IMR-90 (cell line): Measurements from ENCODE around the gene POU3F3. TPM values are rescaled to one million over a fixed set of nuclear protein-coding genes. Genes with fewer than 3 reads are reported as not detected.

Experiments used
- ATAC-seq: fragments of 200-7000 bp; cut with Tn5 transposase; 2 replicates; pipeline ENCODE4 v1.9.1; 2020; ENCODE audit warnings: low read depth, mild to moderate bottlenecking, moderate library complexity
- BruUV-seq: library from RNA; stranded (reverse); fragments of 400-500 nt; replicated peaks from 2 replicates; lab custom pipeline; 2021; lab: Mats Ljungman, UMichigan
- CTCF ChIA-PET: fragments of 300-600 bp; formaldehyde crosslinking; extraction: SDS; loops from one replicate; lab custom pipeline; 2021; ENCODE audit warnings: antibody characterized with exemption; lab: Yijun Ruan, JAX
- POLR2A ChIA-PET: fragments of 300-600 bp; sonication (Branson Sonifier 250); formaldehyde crosslinking; loops from one replicate; lab custom pipeline; 2022; ENCODE audit warnings: antibody characterized with exemption; ENCODE audit not compliant: unreplicated experiment; lab: Charles Lee
- DNase-seq: peaks from one replicate; pipeline ENCODE4 v3.0.0; 2013
- H2AFZ ChIP-seq: replicated peaks from 2 replicates; pipeline ENCODE3; 2013; ENCODE audit warnings: low read length, mild to moderate bottlenecking; ENCODE audit not compliant: poor library complexity
- H2AK5ac ChIP-seq: 2 replicates; pipeline ENCODE4 v1.6.1; 2013; ENCODE audit warnings: low read depth, low read length, inconsistent platforms
- H2AK9ac ChIP-seq: replicated peaks from 2 replicates; pipeline ENCODE3; 2013; ENCODE audit warnings: mild to moderate bottlenecking, low read depth, low read length, moderate library complexity; ENCODE audit not compliant: poor library complexity
- H2BK120ac ChIP-seq: 2 replicates; pipeline ENCODE4 v1.6.1; 2013; ENCODE audit warnings: low read depth, low read length, inconsistent platforms
- H2BK15ac ChIP-seq: 3 replicates; pipeline ENCODE4 v1.6.1; 2013; ENCODE audit warnings: low read depth, low read length, inconsistent platforms
- H2BK20ac ChIP-seq: 2 replicates; pipeline ENCODE4 v1.6.1; 2013; ENCODE audit warnings: low read depth, mild to moderate bottlenecking, inconsistent platforms, low read length, moderate library complexity
- H2BK5ac ChIP-seq: 2 replicates; pipeline ENCODE4 v1.6.1; 2013; ENCODE audit warnings: mild to moderate bottlenecking, low read depth, low read length, inconsistent platforms; ENCODE audit not compliant: poor library complexity, severe bottlenecking
- H3K14ac ChIP-seq: replicated peaks from 2 replicates; pipeline ENCODE4 v1.6.1; 2013; ENCODE audit warnings: low read depth, low read length, inconsistent platforms
- H3K18ac ChIP-seq: 2 replicates; pipeline ENCODE4 v1.6.1; 2013; ENCODE audit warnings: low read depth, low read length, control low read depth
- H3K23ac ChIP-seq: 2 replicates; pipeline ENCODE4 v1.6.1; 2013; ENCODE audit warnings: low read depth, low read length, inconsistent platforms
- H3K27ac ChIP-seq: 2 replicates; pipeline ENCODE4 v1.5.1; 2013; ENCODE audit warnings: mild to moderate bottlenecking, control low read depth, low read length; ENCODE audit not compliant: insufficient read depth
- H3K27me3 ChIP-seq: 2 replicates; pipeline ENCODE4 v1.6.1; 2013; ENCODE audit warnings: low read length; ENCODE audit not compliant: control insufficient read depth, insufficient read depth
- H3K36me3 ChIP-seq: 2 replicates; pipeline ENCODE4 v1.6.1; 2013; ENCODE audit warnings: low read length, mixed read lengths; ENCODE audit not compliant: control insufficient read depth, insufficient read depth
- H3K4ac ChIP-seq: 2 replicates; pipeline ENCODE4 v1.6.1; 2013; ENCODE audit warnings: low read depth, low read length, inconsistent platforms
- H3K4me1 ChIP-seq: 2 replicates; pipeline ENCODE4 v1.6.1; 2013; ENCODE audit warnings: low read length, mixed read lengths; ENCODE audit not compliant: control insufficient read depth, insufficient read depth
- H3K4me2 ChIP-seq: 2 replicates; pipeline ENCODE4 v1.6.1; 2013; ENCODE audit warnings: low read depth, mild to moderate bottlenecking, control low read depth, low read length, moderate library complexity
- H3K4me3 ChIP-seq: 2 replicates; pipeline ENCODE4 v1.5.1; 2013; ENCODE audit warnings: low read depth, mild to moderate bottlenecking, control low read depth, low read length, moderate library complexity; ENCODE audit not compliant: insufficient read depth
- H3K56ac ChIP-seq: 2 replicates; pipeline ENCODE4 v1.6.1; 2013; ENCODE audit warnings: low read length, inconsistent platforms; ENCODE audit not compliant: insufficient read depth; ENCODE audit errors: extremely low read depth
- H3K79me1 ChIP-seq, 2 experiments: 2 replicates each; pipeline ENCODE4 v1.6.1; 2013; ENCODE audit warnings: low read length in 2 of 2, inconsistent platforms in 1 of 2, low read depth in 1 of 2
- H3K9ac ChIP-seq: 2 replicates; pipeline ENCODE4 v1.6.1; 2013; ENCODE audit warnings: low read depth, low read length, control low read depth
- H3K9me1 ChIP-seq: 2 replicates; pipeline ENCODE4 v1.6.1; 2013; ENCODE audit warnings: low read length, inconsistent platforms; ENCODE audit not compliant: insufficient read depth
- H3K9me3 ChIP-seq: 2 replicates; pipeline ENCODE4 v1.6.1; 2013; ENCODE audit warnings: low read length; ENCODE audit not compliant: control insufficient read depth, insufficient read depth
- H4K20me1 ChIP-seq: 2 replicates; pipeline ENCODE4 v1.6.1; 2013; ENCODE audit warnings: low read length, inconsistent platforms; ENCODE audit not compliant: insufficient read depth
- H4K5ac ChIP-seq: 2 replicates; pipeline ENCODE4 v1.6.1; 2013; ENCODE audit warnings: mild to moderate bottlenecking, low read depth, low read length, control low read depth
- H4K8ac ChIP-seq, 2 experiments: 2 replicates each; pipeline ENCODE4 v1.6.1; 2013; ENCODE audit warnings: low read depth in 2 of 2, low read length in 2 of 2, control low read depth in 1 of 2, inconsistent platforms in 1 of 2
- H4K91ac ChIP-seq: 2 replicates; pipeline ENCODE4 v1.6.1; 2013; ENCODE audit warnings: low read depth, low read length, inconsistent platforms; ENCODE audit not compliant: insufficient read depth
- BHLHE40 ChIP-seq: fragments of 150-350 bp; IDR thresholded peaks from 2 replicates; pipeline ENCODE4 v1.6.1; 2016; ENCODE audit warnings: mild to moderate bottlenecking, low read depth, low read length
- CEBPB ChIP-seq: IDR thresholded peaks from 2 replicates; pipeline ENCODE4 v1.6.1; 2012; ENCODE audit warnings: low read depth, low read length, improper control_type of control experiment
- CHD1 ChIP-seq: IDR thresholded peaks from 2 replicates; pipeline ENCODE4 v1.6.1; 2012; ENCODE audit warnings: low read depth, low read length, improper control_type of control experiment
- FOS ChIP-seq: fragments of 150-350 bp; IDR thresholded peaks from 2 replicates; pipeline ENCODE4 v1.6.1; 2016; ENCODE audit warnings: low read depth, low read length
- MAFK ChIP-seq: IDR thresholded peaks from 2 replicates; pipeline ENCODE4 v1.6.1; 2012; ENCODE audit warnings: low read depth, low read length, improper control_type of control experiment
- MAZ ChIP-seq: IDR thresholded peaks from 2 replicates; pipeline ENCODE4 v1.6.1; 2012; ENCODE audit warnings: low read depth, mild to moderate bottlenecking, low read length, improper control_type of control experiment, moderate library complexity, borderline replicate concordance
- MXI1 ChIP-seq: IDR thresholded peaks from 2 replicates; pipeline ENCODE4 v1.6.1; 2012; ENCODE audit warnings: low read depth, mild to moderate bottlenecking, low read length, moderate library complexity, borderline replicate concordance
- NFE2L2 ChIP-seq: fragments of 150-350 bp; IDR thresholded peaks from 2 replicates; pipeline ENCODE4 v1.6.1; 2016; ENCODE audit warnings: low read depth, mild to moderate bottlenecking, low read length
- POLR2A ChIP-seq: IDR thresholded peaks from 2 replicates; pipeline ENCODE4 v1.6.1; 2012; ENCODE audit warnings: mild to moderate bottlenecking, low read depth, low read length
- RAD21 ChIP-seq: IDR thresholded peaks from 2 replicates; pipeline ENCODE4 v1.6.1; 2012; ENCODE audit warnings: low read length, improper control_type of control experiment
- RCOR1 ChIP-seq: IDR thresholded peaks from 2 replicates; pipeline ENCODE4 v1.6.1; 2012; ENCODE audit warnings: mild to moderate bottlenecking, low read length, improper control_type of control experiment; ENCODE audit not compliant: insufficient replicate concordance
- RFX5 ChIP-seq: IDR thresholded peaks from 2 replicates; pipeline ENCODE4 v1.8.0; 2012; ENCODE audit warnings: low read depth, mild to moderate bottlenecking, low read length, moderate library complexity
- SMC3 ChIP-seq: fragments of 150-350 bp; IDR thresholded peaks from 2 replicates; pipeline ENCODE4 v1.6.1; 2016; ENCODE audit warnings: low read depth, mild to moderate bottlenecking, antibody characterized with exemption, low read length, moderate library complexity
- WGBS, 2 experiments: methylation state at CpG; one replicate each; pipeline versions ENCODE4 v1.1.5 to v1.1.7; 2013; ENCODE audit warnings: missing lambda C conversion rate in 2 of 2; ENCODE audit not compliant: insufficient read length in 1 of 2; ENCODE audit errors: extremely low coverage in 2 of 2; 5-methylcytosine and 5-hydroxymethylcytosine counted together
- dilution Hi-C: fragments of 300-500 bp; cut with HindIII; formaldehyde crosslinking; loops from one replicate; pipeline ENCODE4 v1.14.3; 2018; ENCODE audit warnings: low sequenced_read_pairs; ENCODE audit not compliant: unreplicated experiment
- in situ Hi-C: fragments of 300-500 bp; cut with MboI; formaldehyde crosslinking; loops from 3 replicates; pipeline ENCODE4 v1.14.3; 2019; ENCODE audit warnings: low sequenced_read_pairs, inconsistent platforms, mixed read lengths
- intact Hi-C: fragments of 100-400 bp; cut with micrococcal nuclease; formaldehyde crosslinking; loops from 2 replicates; pipeline ENCODE4 v1.10.0; 2022
- polyA plus RNA-seq, 3 experiments: library from polyadenylated mRNA; depleted of rRNA; stranded (reverse); fragments of >200 nt; gene quantifications; 2 replicates each; pipeline ENCODE4 v1.2.3, GENCODE V29; 2012; ENCODE audit warnings: low replicate concordance in 1 of 3
- total RNA-seq: library from RNA; depleted of rRNA; stranded (reverse); fragments of >200 nt; gene quantifications from 2 replicates; pipeline ENCODE4 v1.2.3, GENCODE V29; 2012
- TF ChIP-seq, protein P1 (sequence below): conservative IDR thresholded peaks from 2 replicates; pipeline ENCODE4 v1.5.1; 2012; ENCODE audit warnings: mild to moderate bottlenecking, low read depth, low read length, improper control_type of control experiment
- TF ChIP-seq, protein P2 (sequence below): fragments of 150-350 bp; IDR thresholded peaks from 2 replicates; pipeline ENCODE4 v1.6.1; 2016; ENCODE audit warnings: low read depth, mild to moderate bottlenecking, low read length, moderate library complexity, borderline replicate concordance

POU3F3 gene
- total and polyA plus RNA-seq, 2 of the 4 experiments (the other 2 are of a cell fraction): not detected

DNA sequence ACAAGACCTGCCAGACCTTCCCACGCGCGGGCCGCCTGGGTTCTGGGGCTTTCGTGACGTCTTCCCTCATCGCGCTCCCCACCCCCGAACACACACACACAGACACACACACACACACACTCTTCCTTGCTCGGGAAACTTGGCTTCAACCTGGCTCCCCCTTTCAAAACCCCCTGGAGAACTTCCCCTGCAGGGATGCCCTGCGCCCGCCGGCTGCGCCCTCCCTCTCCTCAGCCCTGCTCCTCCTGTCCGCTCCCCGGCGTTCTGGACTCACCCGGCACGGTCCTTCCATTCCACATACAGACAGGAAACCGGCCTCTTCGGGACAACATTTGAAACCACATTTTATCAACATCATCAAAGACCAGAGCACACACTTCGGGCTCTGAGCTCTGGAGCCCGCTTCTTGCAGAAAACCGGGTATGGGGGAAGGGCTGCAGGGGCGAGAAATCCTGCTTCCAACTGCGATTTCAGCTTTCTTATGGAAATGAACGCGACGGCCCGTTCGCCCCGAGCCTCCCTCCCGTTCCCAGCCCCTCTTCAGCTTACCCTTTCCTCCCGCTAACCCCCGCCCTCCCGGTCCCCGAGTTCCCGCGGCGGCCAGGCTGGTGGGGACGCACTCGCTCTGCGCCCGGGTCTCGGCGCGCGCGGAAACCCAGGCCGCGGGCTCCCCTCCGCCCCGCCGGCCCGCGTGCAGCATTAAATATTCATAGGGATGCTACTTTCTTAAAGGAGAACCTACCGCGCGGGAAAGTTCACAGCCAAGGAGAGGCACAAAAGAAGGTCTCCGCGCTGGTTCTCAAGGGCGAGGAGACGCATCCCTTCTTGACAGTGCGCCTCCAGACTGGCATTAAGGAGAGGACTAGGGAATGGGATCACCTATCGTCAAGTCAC, 18.3 kb downstream of the POU3F3 start:
- H4K91ac ChIP-seq: no peak overlapping the region
- ATAC-seq (no peak), DNase-seq (no peak)
- no peak overlapping the region for H2BK5ac ChIP-seq
- no peak overlapping the region for H3K4me2 ChIP-seq
- H3K79me1 ChIP-seq: no peaks in the 10 kb centered on the region
- no peak overlapping the region for H3K4me3 ChIP-seq
- no peaks in the 10 kb centered on the region for H3K9me1 ChIP-seq
- no peak overlapping the region for H2AK5ac ChIP-seq
- H3K18ac ChIP-seq: no peak overlapping the region
- H3K9me3 ChIP-seq: no peaks in the 10 kb centered on the region
- H3K36me3 ChIP-seq: no peaks in the 10 kb centered on the region
- dilution Hi-C loops: no loop called here
- H3K23ac ChIP-seq: no peak overlapping the region
- no peak overlapping the region for H3K27ac ChIP-seq
- H2BK120ac ChIP-seq: no peak overlapping the region
- 4% methylated on average over 16 of the region's 65 CpGs; no CpG with 5 or more reads in 1 of the 2 experiments for WGBS, 2 experiments
- H3K27me3 ChIP-seq: peaks cover 48% of the 10 kb centered on the region
- H4K8ac ChIP-seq: no peak overlapping the region
- BruUV-seq: no TSS peak
- CTCF ChIA-PET: no interaction called here
- H2BK15ac ChIP-seq: no peak overlapping the region
- no peaks in the 10 kb centered on the region for H4K20me1 ChIP-seq
- in situ Hi-C loops: no loop called here
- no peak overlapping the region for H2AFZ ChIP-seq
- intact Hi-C loops: no loop called here
- no peak overlapping the region for H3K56ac ChIP-seq
- H4K5ac ChIP-seq: no peak overlapping the region
- no peak overlapping the region for H3K9ac ChIP-seq
- POLR2A ChIA-PET: no interaction called here
- H2BK20ac ChIP-seq: no peak overlapping the region
- no peak overlapping the region for H2AK9ac ChIP-seq
- H3K4me1 ChIP-seq: no peaks in the 10 kb centered on the region
- H3K4ac ChIP-seq: no peak overlapping the region
- no peak overlapping the region for H3K14ac ChIP-seq
- TF ChIP-seq RFX5: no peak
- no peak for TF ChIP-seq FOS
- TF ChIP-seq, protein P1, sequence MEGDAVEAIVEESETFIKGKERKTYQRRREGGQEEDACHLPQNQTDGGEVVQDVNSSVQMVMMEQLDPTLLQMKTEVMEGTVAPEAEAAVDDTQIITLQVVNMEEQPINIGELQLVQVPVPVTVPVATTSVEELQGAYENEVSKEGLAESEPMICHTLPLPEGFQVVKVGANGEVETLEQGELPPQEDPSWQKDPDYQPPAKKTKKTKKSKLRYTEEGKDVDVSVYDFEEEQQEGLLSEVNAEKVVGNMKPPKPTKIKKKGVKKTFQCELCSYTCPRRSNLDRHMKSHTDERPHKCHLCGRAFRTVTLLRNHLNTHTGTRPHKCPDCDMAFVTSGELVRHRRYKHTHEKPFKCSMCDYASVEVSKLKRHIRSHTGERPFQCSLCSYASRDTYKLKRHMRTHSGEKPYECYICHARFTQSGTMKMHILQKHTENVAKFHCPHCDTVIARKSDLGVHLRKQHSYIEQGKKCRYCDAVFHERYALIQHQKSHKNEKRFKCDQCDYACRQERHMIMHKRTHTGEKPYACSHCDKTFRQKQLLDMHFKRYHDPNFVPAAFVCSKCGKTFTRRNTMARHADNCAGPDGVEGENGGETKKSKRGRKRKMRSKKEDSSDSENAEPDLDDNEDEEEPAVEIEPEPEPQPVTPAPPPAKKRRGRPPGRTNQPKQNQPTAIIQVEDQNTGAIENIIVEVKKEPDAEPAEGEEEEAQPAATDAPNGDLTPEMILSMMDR: no peak
- no peak for TF ChIP-seq SMC3
- TF ChIP-seq MAZ: no peak
- no peak for TF ChIP-seq CHD1
- no peak for TF ChIP-seq NFE2L2
- TF ChIP-seq RAD21: no peak
- no peak for TF ChIP-seq MXI1
- TF ChIP-seq BHLHE40: no peak
- TF ChIP-seq CEBPB: no peak
- no peak for TF ChIP-seq RCOR1
- no peak for TF ChIP-seq POLR2A
- TF ChIP-seq, protein P2, sequence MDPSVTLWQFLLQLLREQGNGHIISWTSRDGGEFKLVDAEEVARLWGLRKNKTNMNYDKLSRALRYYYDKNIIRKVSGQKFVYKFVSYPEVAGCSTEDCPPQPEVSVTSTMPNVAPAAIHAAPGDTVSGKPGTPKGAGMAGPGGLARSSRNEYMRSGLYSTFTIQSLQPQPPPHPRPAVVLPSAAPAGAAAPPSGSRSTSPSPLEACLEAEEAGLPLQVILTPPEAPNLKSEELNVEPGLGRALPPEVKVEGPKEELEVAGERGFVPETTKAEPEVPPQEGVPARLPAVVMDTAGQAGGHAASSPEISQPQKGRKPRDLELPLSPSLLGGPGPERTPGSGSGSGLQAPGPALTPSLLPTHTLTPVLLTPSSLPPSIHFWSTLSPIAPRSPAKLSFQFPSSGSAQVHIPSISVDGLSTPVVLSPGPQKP: no peak
- TF ChIP-seq MAFK: no peak
